ENCODE measurements around the gene KCNMB4.
"Not testable (repeated sequence)": the region's sequence is repeated elsewhere in the genome, so short reads cannot be mapped to it uniquely, and the experiment has no call there.

The KCNMB4 gene

DNA sequence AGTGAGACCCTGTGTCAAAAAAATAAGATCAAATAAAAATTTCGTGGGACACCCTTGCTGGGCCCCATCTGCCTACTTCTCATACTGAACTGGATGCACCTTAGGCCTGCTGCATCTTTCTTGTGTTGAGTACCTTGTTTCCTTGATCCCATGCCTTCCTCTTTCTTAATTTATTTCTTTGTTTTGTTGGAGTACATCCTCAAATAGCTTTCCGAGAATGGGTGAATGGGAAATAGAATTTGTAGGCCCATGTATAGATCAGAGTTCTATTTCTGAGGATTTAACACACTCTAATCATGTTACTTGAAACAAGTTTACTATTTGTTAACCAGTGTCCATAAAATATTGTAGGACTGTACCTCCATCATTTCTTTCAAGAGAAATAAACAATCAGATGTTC, 23.6 kb downstream of the KCNMB4 start:
- Mint-ChIP-seq H3K4me1 (no peaks in the 10 kb centered on the region), H3K9me3 (no peaks in the 10 kb centered on the region), H3K4me3 (no peak overlapping the region), H3K27ac (ENCODE audit: low read depth) (no peak overlapping the region), H3K27me3 (no peaks in the 10 kb centered on the region), H3K36me3 (ENCODE audit: insufficient read depth) (peaks cover 2% of the 10 kb centered on the region)
- ATAC-seq (replicated peaks; ENCODE audit: extremely low read depth, poor library complexity, severe bottlenecking) (no peak), DNase-seq (ENCODE audit: low spot score in 2 of 2) (no peak)

DNA sequence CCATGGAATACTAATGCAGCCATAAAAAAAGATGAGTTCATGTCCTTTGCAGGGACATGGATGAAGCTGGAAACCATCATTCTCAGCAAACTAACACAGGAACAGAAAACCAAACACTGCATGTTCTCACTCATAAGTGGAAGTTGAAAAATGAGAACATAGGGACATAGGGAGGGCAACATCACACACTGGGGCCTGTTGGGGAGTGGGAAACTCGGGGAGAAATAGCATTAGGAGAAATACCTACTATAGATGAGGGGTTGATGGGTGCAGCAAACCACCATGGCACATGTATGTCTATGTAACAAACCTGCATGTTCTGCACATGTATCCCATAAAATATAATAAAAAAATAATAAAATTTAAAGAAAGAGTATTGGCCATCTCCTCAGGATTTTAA, 26.5 kb downstream of the KCNMB4 start:
- ATAC-seq (replicated peaks; ENCODE audit: extremely low read depth, poor library complexity, severe bottlenecking); H3K27me3 Mint-ChIP-seq; H3K27ac Mint-ChIP-seq (ENCODE audit: low read depth); DNase-seq (ENCODE audit: low spot score in 2 of 2); H3K36me3 Mint-ChIP-seq (ENCODE audit: insufficient read depth); H3K4me3 Mint-ChIP-seq; H3K4me1 Mint-ChIP-seq; H3K9me3 Mint-ChIP-seq: not testable (repeated sequence)

DNA sequence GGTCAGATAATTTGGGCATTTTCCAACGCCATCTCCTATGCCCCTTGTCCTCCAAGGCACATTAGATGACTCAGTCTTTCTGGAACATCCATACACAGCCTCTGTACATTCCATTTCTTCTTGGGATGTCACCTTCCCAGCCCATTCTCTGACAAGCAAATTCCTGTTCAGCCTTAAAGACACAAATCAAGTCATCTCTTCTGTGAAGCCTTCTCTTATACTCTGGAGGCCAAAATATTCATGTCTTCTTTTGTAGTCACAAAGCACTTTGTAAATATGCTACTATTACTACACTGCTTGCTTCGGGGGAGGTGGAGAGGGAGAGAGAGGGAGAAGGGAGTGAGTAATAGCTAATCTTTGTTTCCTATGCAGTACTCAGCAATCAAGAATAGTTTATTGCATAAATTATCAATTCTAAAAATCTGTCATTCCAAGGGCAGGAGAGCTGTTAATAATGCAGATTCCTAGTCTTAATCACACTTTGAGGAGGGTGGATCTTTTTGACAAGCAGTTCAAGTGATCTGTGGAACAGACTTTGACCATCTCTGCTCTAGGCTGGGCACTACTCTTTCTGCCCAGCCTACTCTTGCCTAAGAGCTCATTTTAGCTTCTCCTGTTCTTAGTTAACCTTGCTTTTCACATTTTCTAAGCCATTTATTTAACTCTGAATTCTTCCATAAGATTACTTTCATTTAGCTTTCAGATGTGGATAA, 27.9 kb downstream of the KCNMB4 start:
- ATAC-seq (replicated peaks; ENCODE audit: extremely low read depth, poor library complexity, severe bottlenecking) (no peak), DNase-seq (ENCODE audit: low spot score in 2 of 2) (no peak)
- no peak overlapping the region for H3K4me3 Mint-ChIP-seq
- H3K36me3 Mint-ChIP-seq (ENCODE audit: insufficient read depth): peaks cover 2% of the 10 kb centered on the region
- H3K27ac Mint-ChIP-seq (ENCODE audit: low read depth): no peak overlapping the region
- H3K4me1 Mint-ChIP-seq: no peaks in the 10 kb centered on the region
- H3K9me3 Mint-ChIP-seq: no peaks in the 10 kb centered on the region
- no peaks in the 10 kb centered on the region for H3K27me3 Mint-ChIP-seq

DNA sequence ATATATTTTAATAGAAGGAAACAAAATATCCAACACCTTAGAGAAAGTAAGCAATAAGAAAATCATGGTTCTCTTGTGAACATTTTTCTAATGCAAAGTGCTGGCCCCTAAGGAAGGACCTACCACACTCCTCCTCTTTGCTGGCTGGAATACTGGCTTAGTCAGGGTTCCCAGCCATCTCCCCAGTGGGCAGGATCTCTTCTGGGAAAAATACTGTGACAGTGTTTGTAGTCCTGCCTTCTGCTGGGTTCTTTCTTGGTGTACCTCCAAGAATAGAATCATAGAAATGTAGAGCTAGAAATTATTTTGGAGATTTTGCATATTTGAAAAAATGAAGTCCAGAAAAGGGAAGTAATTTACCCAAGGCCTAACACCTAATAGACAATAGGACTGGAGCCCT, 31.9 kb downstream of the KCNMB4 start:
- H3K4me3 Mint-ChIP-seq: no peak overlapping the region
- no peak for ATAC-seq (replicated peaks; ENCODE audit: extremely low read depth, poor library complexity, severe bottlenecking)
- H3K36me3 Mint-ChIP-seq (ENCODE audit: insufficient read depth): no peaks in the 10 kb centered on the region
- no peaks in the 10 kb centered on the region for H3K27me3 Mint-ChIP-seq
- no peak overlapping the region for H3K27ac Mint-ChIP-seq (ENCODE audit: low read depth)
- H3K4me1 Mint-ChIP-seq: no peaks in the 10 kb centered on the region
- DNase-seq (ENCODE audit: low spot score in 2 of 2): no peak
- no peaks in the 10 kb centered on the region for H3K9me3 Mint-ChIP-seq

DNA sequence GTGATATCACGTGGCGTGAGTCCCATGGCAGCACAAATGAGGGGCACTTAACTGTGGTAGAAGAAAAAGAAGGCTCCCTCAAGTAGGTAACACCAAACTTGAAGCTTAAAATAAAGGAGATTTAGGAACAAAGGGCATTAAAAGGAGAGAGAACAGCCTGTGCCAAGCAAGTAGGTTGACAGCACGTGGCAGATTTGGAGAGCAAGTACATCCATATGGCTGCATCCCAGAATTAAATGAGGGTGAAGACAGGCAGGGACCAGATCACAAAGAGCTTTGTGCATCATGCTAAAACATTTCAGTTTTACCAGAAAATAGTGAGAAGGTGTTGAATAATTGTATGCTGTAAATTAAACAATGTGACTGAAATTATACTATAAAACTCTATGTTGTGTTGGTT, 32.8 kb downstream of the KCNMB4 start:
- H3K9me3 Mint-ChIP-seq: no peaks in the 10 kb centered on the region
- no peaks in the 10 kb centered on the region for H3K4me1 Mint-ChIP-seq
- DNase-seq (ENCODE audit: low spot score in 2 of 2): no peak
- no peak overlapping the region for H3K4me3 Mint-ChIP-seq
- no peak overlapping the region for H3K27ac Mint-ChIP-seq (ENCODE audit: low read depth)
- no peaks in the 10 kb centered on the region for H3K27me3 Mint-ChIP-seq
- no peak for ATAC-seq (replicated peaks; ENCODE audit: extremely low read depth, poor library complexity, severe bottlenecking)
- H3K36me3 Mint-ChIP-seq (ENCODE audit: insufficient read depth): no peaks in the 10 kb centered on the region

DNA sequence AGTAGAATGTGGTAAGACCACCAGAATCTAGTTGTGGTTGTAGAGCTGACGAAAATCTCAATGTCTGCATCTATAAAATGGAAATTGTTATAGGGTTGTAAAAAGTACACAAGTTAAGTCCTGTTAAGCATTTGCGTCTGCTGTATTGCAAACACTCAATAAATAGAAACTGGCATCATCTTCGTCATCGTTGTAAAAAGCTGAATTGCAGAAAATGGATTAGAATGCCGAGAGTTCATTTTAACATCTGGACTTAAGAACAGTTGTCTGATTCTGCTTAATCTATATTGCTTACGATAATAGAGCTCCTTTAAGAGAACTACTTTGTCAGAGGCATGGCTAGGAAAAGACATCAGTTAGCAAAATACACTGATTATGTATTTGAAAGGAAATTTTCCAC, 33.2 kb downstream of the KCNMB4 start:
- Mint-ChIP-seq H3K36me3 (ENCODE audit: insufficient read depth) (no peaks in the 10 kb centered on the region), H3K9me3 (no peaks in the 10 kb centered on the region), H3K27me3 (no peaks in the 10 kb centered on the region), H3K4me3 (no peak overlapping the region), H3K4me1 (no peaks in the 10 kb centered on the region), H3K27ac (ENCODE audit: low read depth) (no peak overlapping the region)
- DNase-seq (ENCODE audit: low spot score in 2 of 2): no peak
- ATAC-seq (replicated peaks; ENCODE audit: extremely low read depth, poor library complexity, severe bottlenecking): no peak

DNA sequence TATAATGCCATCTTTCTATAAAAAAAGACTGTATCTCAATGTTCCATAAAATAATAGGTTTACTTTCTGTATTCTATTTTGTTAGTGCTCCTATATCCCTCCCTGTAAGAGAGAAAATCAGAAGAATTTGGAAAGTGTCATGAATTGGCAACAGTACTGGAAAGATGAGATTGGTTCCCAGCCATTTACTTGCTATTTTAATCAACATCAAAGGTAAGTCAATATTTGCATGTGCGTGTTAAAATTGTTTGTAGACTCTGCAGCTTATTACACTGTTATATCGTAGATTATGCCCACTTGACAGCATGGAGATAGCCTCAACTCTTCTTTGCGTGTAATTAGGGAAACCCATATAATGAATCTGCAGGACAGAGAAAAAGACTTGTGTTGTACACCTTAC, 34.0 kb downstream of the KCNMB4 start:
- Mint-ChIP-seq H3K36me3 (ENCODE audit: insufficient read depth) (no peaks in the 10 kb centered on the region), H3K4me1 (no peaks in the 10 kb centered on the region), H3K27ac (ENCODE audit: low read depth) (no peak overlapping the region), H3K9me3 (no peaks in the 10 kb centered on the region), H3K27me3 (no peaks in the 10 kb centered on the region), H3K4me3 (no peak overlapping the region)
- no peak for DNase-seq (ENCODE audit: low spot score in 2 of 2)
- ATAC-seq (replicated peaks; ENCODE audit: extremely low read depth, poor library complexity, severe bottlenecking): no peak

DNA sequence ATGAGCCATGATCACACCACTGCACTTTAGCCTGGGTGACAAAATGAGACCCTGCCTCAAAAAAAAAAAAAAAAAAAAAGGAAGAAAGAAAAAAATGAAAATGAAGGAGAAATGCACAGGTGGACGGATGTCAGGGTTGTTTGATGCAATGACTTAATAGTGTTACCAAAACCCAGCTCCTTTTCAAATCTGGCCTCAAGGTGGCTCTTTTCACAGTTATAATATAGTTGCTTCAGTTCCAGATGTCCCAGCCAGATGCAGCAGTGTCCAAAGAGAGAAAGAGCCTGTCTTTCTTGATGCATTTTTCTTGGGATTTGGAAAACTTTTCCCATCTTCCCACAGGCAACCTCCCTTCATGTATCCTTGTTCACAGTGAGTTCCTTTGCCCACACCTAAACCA, 36.5 kb downstream of the KCNMB4 start:
- DNase-seq (ENCODE audit: low spot score in 2 of 2) (no peak), ATAC-seq (replicated peaks; ENCODE audit: extremely low read depth, poor library complexity, severe bottlenecking) (no peak)
- no peaks in the 10 kb centered on the region for H3K27me3 Mint-ChIP-seq
- H3K36me3 Mint-ChIP-seq (ENCODE audit: insufficient read depth): no peaks in the 10 kb centered on the region
- H3K4me3 Mint-ChIP-seq: no peak overlapping the region
- H3K9me3 Mint-ChIP-seq: no peaks in the 10 kb centered on the region
- no peaks in the 10 kb centered on the region for H3K4me1 Mint-ChIP-seq
- H3K27ac Mint-ChIP-seq (ENCODE audit: low read depth): no peak overlapping the region

DNA sequence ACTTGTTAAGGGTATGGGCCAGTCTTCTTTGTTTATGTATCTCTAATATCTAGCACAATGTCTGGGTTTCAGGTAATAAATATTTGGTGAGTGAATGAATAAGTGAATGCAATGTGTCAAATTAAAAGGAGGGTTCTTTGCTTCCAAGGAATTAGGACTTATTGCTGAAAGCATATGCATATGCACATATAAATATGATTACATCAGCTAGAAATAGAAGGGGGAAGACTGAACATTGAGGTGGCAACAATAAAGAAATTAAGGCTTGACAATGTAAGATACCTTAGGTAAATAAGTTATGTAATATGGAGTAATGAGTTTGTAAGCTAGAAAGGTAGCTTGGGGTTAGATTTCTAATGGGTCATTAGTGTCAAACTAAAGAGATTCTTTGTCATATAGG, 37.7 kb downstream of the KCNMB4 start:
- H3K4me3 Mint-ChIP-seq: no peak overlapping the region
- no peaks in the 10 kb centered on the region for H3K27me3 Mint-ChIP-seq
- no peak overlapping the region for H3K27ac Mint-ChIP-seq (ENCODE audit: low read depth)
- H3K36me3 Mint-ChIP-seq (ENCODE audit: insufficient read depth): no peaks in the 10 kb centered on the region
- no peaks in the 10 kb centered on the region for H3K4me1 Mint-ChIP-seq
- DNase-seq (ENCODE audit: low spot score in 2 of 2) (no peak), ATAC-seq (replicated peaks; ENCODE audit: extremely low read depth, poor library complexity, severe bottlenecking) (no peak)
- H3K9me3 Mint-ChIP-seq: no peaks in the 10 kb centered on the region

DNA sequence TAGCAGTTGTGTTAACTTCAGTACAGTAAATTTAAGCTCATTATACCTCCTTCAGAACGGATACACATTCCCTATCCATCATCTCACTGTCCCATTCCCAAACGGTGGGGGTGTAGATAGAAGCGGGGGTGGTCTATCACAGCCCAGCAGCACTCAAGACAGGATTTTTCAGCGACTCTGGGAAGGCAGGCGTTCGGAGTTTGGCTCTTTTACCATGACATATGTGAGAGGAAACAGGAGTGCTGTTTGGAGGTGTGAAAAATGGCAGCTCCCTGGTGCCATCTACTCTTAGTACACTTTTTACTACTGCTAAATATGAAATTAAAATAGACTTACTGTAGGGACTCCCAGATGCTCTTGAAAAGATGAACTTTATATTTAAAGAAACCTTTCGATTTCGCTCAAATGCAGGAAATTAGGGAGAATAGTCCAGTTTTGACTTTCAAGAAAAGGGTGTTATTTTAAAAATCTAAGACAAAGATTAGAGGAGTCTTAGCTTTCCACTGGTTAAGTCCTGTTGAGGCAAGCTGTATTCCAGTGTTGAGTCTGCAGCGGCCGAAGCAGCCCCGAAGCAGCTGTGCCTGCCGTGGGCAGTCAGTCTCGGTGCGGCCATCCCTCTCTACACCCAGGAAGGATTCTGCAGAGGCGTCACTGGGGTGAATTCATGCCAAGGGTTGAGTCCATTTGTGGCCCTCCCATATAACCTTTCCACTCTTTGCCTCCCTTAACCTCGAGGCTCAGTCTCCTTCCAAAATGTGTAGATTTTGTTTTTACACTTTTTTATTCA, 42.1 kb downstream of the KCNMB4 start:
- H3K9me3 Mint-ChIP-seq: no peaks in the 10 kb centered on the region
- H3K4me1 Mint-ChIP-seq: no peaks in the 10 kb centered on the region
- H3K27ac Mint-ChIP-seq (ENCODE audit: low read depth): no peak overlapping the region
- H3K36me3 Mint-ChIP-seq (ENCODE audit: insufficient read depth): no peaks in the 10 kb centered on the region
- no peak for ATAC-seq (replicated peaks; ENCODE audit: extremely low read depth, poor library complexity, severe bottlenecking)
- H3K27me3 Mint-ChIP-seq: no peaks in the 10 kb centered on the region
- no peak for DNase-seq (ENCODE audit: low spot score in 2 of 2)
- H3K4me3 Mint-ChIP-seq: no peak overlapping the region

DNA sequence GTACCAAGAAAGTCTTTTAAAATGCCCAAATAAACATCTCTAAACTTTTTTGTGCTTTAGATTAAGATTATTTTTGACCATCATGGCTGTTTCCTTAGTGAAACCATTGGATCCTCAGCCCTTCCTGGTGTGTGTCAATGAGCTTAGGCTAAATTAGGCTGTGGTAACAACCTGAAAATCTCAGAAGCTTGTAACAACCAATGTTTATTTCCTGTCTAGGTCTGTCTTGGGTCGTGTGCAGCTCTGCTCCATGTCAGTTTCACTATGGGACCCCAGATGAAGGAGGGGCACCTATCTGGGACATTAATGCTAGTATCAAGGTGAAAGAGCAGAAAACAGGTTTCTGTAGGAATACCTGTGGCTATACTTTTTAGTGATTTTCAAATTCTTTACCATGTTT, 49.9 kb downstream of the KCNMB4 start:
- Mint-ChIP-seq H3K9me3 (no peaks in the 10 kb centered on the region), H3K27ac (ENCODE audit: low read depth) (no peak overlapping the region), H3K4me1 (no peaks in the 10 kb centered on the region), H3K27me3 (peaks cover 42% of the 10 kb centered on the region), H3K36me3 (ENCODE audit: insufficient read depth) (peaks cover 1% of the 10 kb centered on the region), H3K4me3 (no peak overlapping the region)
- ATAC-seq (replicated peaks; ENCODE audit: extremely low read depth, poor library complexity, severe bottlenecking) (no peak), DNase-seq (ENCODE audit: low spot score in 2 of 2) (no peak)

DNA sequence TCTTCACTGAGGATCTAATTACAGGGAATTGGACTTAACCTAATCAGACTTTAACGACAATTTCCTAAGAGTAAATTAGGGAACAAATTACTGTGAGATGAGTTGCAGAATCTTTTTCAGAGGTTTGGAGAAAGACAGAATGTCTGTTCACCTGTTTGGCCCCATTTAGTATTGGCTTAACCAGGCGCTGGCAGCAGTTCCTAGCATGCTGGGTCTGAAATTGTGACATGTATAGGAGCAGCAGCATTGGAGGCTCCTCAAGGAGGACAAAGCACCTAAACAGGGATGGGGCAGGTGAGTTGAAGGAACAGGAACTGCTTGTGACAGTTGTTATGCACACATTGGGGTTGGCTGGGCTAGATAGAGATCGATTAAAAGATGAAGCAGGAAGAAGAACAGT, 51.0 kb downstream of the KCNMB4 start:
- DNase-seq (ENCODE audit: low spot score in 2 of 2) (no peak), ATAC-seq (replicated peaks; ENCODE audit: extremely low read depth, poor library complexity, severe bottlenecking) (no peak)

DNA sequence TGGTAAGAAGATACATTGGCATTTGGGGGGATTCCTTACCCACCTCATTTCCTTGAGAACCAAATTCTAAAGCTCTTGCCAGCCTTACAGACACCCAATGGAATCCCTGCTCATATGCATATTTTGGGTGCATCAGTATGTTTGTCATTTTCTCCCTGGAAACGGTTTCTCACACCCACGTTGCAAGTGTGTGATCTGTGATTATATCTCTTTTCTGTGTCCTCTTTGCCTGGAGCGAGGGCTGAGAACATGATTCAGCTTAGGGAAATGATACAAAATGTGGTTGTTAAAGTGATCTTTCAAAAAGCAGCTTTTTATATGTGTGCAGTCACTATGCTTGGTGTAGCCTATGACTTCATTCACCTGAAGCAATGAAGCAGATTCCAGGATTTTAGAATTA, 52.0 kb downstream of the KCNMB4 start:
- ATAC-seq (replicated peaks; ENCODE audit: extremely low read depth, poor library complexity, severe bottlenecking): no peak
- H3K36me3 Mint-ChIP-seq (ENCODE audit: insufficient read depth): peaks cover 1% of the 10 kb centered on the region
- no peak overlapping the region for H3K4me3 Mint-ChIP-seq
- no peaks in the 10 kb centered on the region for H3K9me3 Mint-ChIP-seq
- DNase-seq (ENCODE audit: low spot score in 2 of 2): no peak
- H3K27me3 Mint-ChIP-seq: peaks cover 51% of the 10 kb centered on the region
- H3K27ac Mint-ChIP-seq (ENCODE audit: low read depth): no peak overlapping the region
- no peaks in the 10 kb centered on the region for H3K4me1 Mint-ChIP-seq

More for the DNA sequence above, 51.0 kb downstream of the KCNMB4 start:
- Mint-ChIP-seq H3K27me3 (peaks cover 47% of the 10 kb centered on the region), H3K9me3 (no peaks in the 10 kb centered on the region), H3K27ac (ENCODE audit: low read depth) (no peak overlapping the region), H3K36me3 (ENCODE audit: insufficient read depth) (peaks cover 1% of the 10 kb centered on the region), H3K4me1 (no peaks in the 10 kb centered on the region), H3K4me3 (no peak overlapping the region)
